ENCODE results near the gene TGFA. TPM values are rescaled to one million over a fixed set of nuclear protein-coding genes. Genes with fewer than 3 reads are reported as not detected.

TGFA gene
- total RNA-seq, 1 donor from 2014 or later, result 1.4 TPM

DNA sequence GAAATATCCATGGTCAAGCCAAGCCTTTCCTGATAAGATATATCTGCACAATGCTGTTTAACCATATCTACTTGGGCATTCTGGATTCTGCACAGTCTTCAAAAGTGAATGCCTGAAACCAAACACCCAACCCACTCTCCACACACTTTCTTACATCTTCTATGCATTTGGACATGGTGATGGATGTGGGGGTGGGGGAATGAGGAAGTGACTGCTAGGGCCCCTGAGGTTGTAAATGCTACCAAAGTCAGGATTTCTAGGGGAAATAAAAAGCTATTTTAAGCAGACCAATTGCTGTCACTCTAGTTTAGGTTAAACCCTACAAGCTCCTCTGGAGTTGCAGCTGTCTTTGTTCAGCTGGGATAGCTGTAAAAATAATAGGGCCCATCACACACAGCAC lies 26.7 kb upstream of the TGFA start:
- peaks cover 5% of the 10 kb centered on the region for H3K27me3 Mint-ChIP-seq (ENCODE audit: low read depth, unreplicated experiment)

GRCh38 chr2:70574618-70575017 lies 21.0 kb upstream of the TGFA start:
- H3K9me3 ChIP-seq (ENCODE audit: insufficient read depth, low read depth, low read length), result no peaks in the 10 kb centered on the region

More for the DNA sequence above, 26.7 kb upstream of the TGFA start:
- no peak overlapping the region for H2AFZ ChIP-seq (ENCODE audit: low read depth, low read length)
- no peak overlapping the region for H3K4me3 ChIP-seq (ENCODE audit: insufficient read depth, low read depth, low read length)
- no peaks in the 10 kb centered on the region for H3K4me1 ChIP-seq (ENCODE audit: insufficient read depth, low read length)
- DNase-seq (ENCODE audit: low read depth) (no peak), FAIRE-seq (no peak)
- TF ChIP-seq CTCF (IDR thresholded peaks at IDR 0.05; ENCODE audit: insufficient read depth, low read depth, low read length), result no peak
- TF ChIP-seq EZH2 (IDR thresholded peaks at IDR 0.05; ENCODE audit: insufficient read depth, low read length), result no peak
- no peak overlapping the region for H3K4me2 ChIP-seq (ENCODE audit: low read length)
- H3K9me3 ChIP-seq (ENCODE audit: insufficient read depth, low read depth, low read length), result no peaks in the 10 kb centered on the region
- no peaks in the 10 kb centered on the region for H3K79me2 ChIP-seq (ENCODE audit: insufficient read depth, low read length)
- H3K36me3 Mint-ChIP-seq (ENCODE audit: low read depth, unreplicated experiment), result no peaks in the 10 kb centered on the region
- H3K9ac ChIP-seq (ENCODE audit: low read length), result no peak overlapping the region
- no peaks in the 10 kb centered on the region for H3K27me3 ChIP-seq (ENCODE audit: insufficient read depth, low read length)
- no peaks in the 10 kb centered on the region for H4K20me1 ChIP-seq (ENCODE audit: insufficient read depth, low read length)
- H3K36me3 ChIP-seq (ENCODE audit: insufficient read depth, low read length), result no peaks in the 10 kb centered on the region
- H3K4me3 Mint-ChIP-seq (ENCODE audit: unreplicated experiment), result no peak overlapping the region
- no peaks in the 10 kb centered on the region for H3K9me3 Mint-ChIP-seq (ENCODE audit: unreplicated experiment)
- H3K4me1 Mint-ChIP-seq (ENCODE audit: low read depth, unreplicated experiment), result peaks cover 5% of the 10 kb centered on the region
- H3K27ac ChIP-seq (ENCODE audit: low read depth, low read length), result no peak overlapping the region
- no peak overlapping the region for H3K27ac Mint-ChIP-seq (ENCODE audit: unreplicated experiment)

More at GRCh38 chr2:70574618-70575017, 21.0 kb upstream of the TGFA start:
- no peak overlapping the region for H3K4me2 ChIP-seq (ENCODE audit: low read length)
- no peak overlapping the region for H3K9ac ChIP-seq (ENCODE audit: low read length)
- no peaks in the 10 kb centered on the region for H4K20me1 ChIP-seq (ENCODE audit: insufficient read depth, low read length)
- H3K4me3 ChIP-seq (ENCODE audit: insufficient read depth, low read depth, low read length), result no peak overlapping the region
- H3K36me3 Mint-ChIP-seq (ENCODE audit: low read depth, unreplicated experiment), result no peaks in the 10 kb centered on the region
- H3K79me2 ChIP-seq (ENCODE audit: insufficient read depth, low read length), result no peaks in the 10 kb centered on the region
- H3K27me3 Mint-ChIP-seq (ENCODE audit: low read depth, unreplicated experiment), result no peaks in the 10 kb centered on the region
- no peaks in the 10 kb centered on the region for H3K4me1 ChIP-seq (ENCODE audit: insufficient read depth, low read length)
- no peak overlapping the region for H3K4me3 Mint-ChIP-seq (ENCODE audit: unreplicated experiment)
- FAIRE-seq (no peak), DNase-seq (ENCODE audit: low read depth) (peak; percentile 6)
- H3K27ac ChIP-seq (ENCODE audit: low read depth, low read length), result no peak overlapping the region
- no peaks in the 10 kb centered on the region for H3K36me3 ChIP-seq (ENCODE audit: insufficient read depth, low read length)
- H3K27ac Mint-ChIP-seq (ENCODE audit: unreplicated experiment), result no peak overlapping the region
- peaks cover 3% of the 10 kb centered on the region for H3K27me3 ChIP-seq (ENCODE audit: insufficient read depth, low read length)
- peaks cover 11% of the 10 kb centered on the region for H3K4me1 Mint-ChIP-seq (ENCODE audit: low read depth, unreplicated experiment)
- no peaks in the 10 kb centered on the region for H3K9me3 Mint-ChIP-seq (ENCODE audit: unreplicated experiment)
- no peak overlapping the region for H2AFZ ChIP-seq (ENCODE audit: low read depth, low read length)
- TF ChIP-seq CTCF (IDR thresholded peaks at IDR 0.05; ENCODE audit: insufficient read depth, low read depth, low read length) (no peak), EZH2 (IDR thresholded peaks at IDR 0.05; ENCODE audit: insufficient read depth, low read length) (no peak)

Measured in astrocyte (in vitro differentiated cells and primary cell).